GM12892 (cell line): ENCODE measurements around the gene COX11.

Source experiments
- POLR2A ChIP-seq: IDR thresholded peaks from 2 replicates; pipeline ENCODE4 v1.6.1; 2011; ENCODE audit warnings: low read depth, low read length, control low read depth
- POLR2AphosphoS5 ChIP-seq: IDR thresholded peaks from 2 replicates; pipeline ENCODE4 v1.6.1; 2011; ENCODE audit warnings: low read depth, low read length, control low read depth

GRCh38 chr17:54947396-54947795 is 21.1 kb downstream of the COX11 start:
- no peak for TF ChIP-seq POLR2AphosphoS5
- no peak for TF ChIP-seq POLR2A
